Measurements from ENCODE around the gene SDC1. TPM values are rescaled to one million over a fixed set of nuclear protein-coding genes. Genes with fewer than 3 reads are reported as not detected.

SDC1 gene
- total and polyA plus RNA-seq, 8 donors, result 16.0 to 140 (median 45.0) TPM

DNA sequence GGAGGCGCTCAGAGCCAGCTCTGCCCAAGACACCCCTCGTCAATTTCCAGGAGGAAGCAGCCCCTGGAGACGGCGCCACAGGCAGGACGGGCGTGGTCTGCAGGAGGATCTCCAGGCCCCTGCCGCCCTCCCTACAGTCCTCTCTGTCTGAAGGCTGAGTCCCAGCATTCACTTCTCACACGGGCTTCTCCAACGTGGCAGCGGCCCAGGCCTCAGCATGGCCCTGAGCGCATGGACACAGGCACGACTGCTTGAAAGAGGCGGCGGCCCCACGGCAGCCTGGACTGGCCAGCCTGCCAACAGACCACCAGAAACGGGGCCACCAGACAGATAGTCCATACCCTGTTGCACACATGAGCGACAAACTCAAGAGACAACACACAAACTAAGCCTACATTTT lies 23.3 kb downstream of the SDC1 start:
- no peaks in the 10 kb centered on the region for H3K9me3 ChIP-seq
- peaks cover 31 to 53% (median 39%) of the 10 kb centered on the region in 4 donors for H3K4me1 ChIP-seq
- peaks cover 7 to 43% (median 32%) of the 10 kb centered on the region in 4 donors for H3K36me3 ChIP-seq
- intact Hi-C loops (cut with DNase I; ENCODE audit: low total_unique reads), result no loop called here
- TF ChIP-seq POLR2AphosphoS5 (IDR thresholded peaks at IDR 0.05) (no peak), POLR2A (IDR thresholded peaks at IDR 0.05) (no peak), EP300 (IDR thresholded peaks at IDR 0.05) (no peak)
- TF ChIP-seq, protein P1, sequence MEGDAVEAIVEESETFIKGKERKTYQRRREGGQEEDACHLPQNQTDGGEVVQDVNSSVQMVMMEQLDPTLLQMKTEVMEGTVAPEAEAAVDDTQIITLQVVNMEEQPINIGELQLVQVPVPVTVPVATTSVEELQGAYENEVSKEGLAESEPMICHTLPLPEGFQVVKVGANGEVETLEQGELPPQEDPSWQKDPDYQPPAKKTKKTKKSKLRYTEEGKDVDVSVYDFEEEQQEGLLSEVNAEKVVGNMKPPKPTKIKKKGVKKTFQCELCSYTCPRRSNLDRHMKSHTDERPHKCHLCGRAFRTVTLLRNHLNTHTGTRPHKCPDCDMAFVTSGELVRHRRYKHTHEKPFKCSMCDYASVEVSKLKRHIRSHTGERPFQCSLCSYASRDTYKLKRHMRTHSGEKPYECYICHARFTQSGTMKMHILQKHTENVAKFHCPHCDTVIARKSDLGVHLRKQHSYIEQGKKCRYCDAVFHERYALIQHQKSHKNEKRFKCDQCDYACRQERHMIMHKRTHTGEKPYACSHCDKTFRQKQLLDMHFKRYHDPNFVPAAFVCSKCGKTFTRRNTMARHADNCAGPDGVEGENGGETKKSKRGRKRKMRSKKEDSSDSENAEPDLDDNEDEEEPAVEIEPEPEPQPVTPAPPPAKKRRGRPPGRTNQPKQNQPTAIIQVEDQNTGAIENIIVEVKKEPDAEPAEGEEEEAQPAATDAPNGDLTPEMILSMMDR (IDR thresholded peaks at IDR 0.05), result no peak
- no peak overlapping the region for H3K27ac ChIP-seq
- no peak for DNase-seq
- H3K4me3 ChIP-seq, result no peak overlapping the region
- no peaks in the 10 kb centered on the region for H3K27me3 ChIP-seq
- WGBS, 5 donors, result 86 to 92% (median 89%) methylated on average over 14 to 17 of the region's 17 CpGs

DNA sequence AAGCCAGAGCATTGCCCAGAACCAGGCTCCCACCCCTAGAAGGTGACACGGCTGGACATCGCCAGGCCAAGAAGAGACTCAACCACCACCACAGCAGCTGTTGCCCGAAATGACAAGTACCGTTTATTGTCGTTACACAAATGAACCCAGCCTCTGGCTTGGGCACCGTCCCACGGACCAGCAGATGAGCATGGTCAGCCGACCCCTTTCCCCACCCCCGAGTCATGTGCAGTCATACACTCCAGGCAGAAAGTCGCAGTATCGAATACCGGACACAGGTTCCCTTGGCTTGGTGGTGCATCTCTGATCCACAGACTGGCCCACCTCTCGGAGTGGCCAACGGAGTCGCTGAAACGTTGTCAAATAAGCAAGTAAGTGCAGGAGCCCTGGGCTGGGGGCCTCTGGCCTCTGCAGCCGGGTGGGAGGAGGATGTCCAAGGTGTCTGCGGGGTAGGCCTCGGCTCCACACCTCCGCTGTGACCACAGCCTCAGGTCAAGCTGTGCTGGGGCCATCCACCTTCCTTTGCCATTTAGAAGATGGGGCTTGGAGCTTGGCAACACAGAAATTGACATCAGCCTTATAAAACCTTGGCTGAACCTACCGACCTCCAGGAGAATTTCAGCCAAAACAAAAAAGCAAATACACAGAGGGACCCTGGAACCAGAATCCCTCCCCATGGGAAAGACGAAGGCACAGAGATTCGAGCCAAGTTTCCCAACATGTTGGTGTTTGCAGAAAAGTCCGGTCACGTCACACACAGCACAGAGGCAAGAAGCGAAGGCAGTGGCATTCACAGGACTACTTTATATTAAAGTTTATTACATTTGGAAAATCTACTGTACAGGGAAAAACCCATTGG lies 24.0 kb downstream of the SDC1 start:
- no peak for DNase-seq
- WGBS, 5 donors, result 89 to 93% (median 90%) methylated on average over 14 to 26 of the region's 26 CpGs
- Histone ChIP-seq H3K4me1 (peaks cover 31 to 45% (median 36%) of the 10 kb centered on the region in 4 donors), H3K9me3 (no peaks in the 10 kb centered on the region), H3K27me3 (no peaks in the 10 kb centered on the region), H3K36me3 (peaks cover 7 to 43% (median 32%) of the 10 kb centered on the region in 4 donors), H3K4me3 (no peak overlapping the region), H3K27ac (no peak overlapping the region)
- TF ChIP-seq, protein P1 (IDR thresholded peaks at IDR 0.05), result no peak
- TF ChIP-seq POLR2AphosphoS5 (IDR thresholded peaks at IDR 0.05) (no peak), POLR2A (IDR thresholded peaks at IDR 0.05) (no peak), EP300 (IDR thresholded peaks at IDR 0.05) (no peak)
- intact Hi-C loops (cut with DNase I; ENCODE audit: low total_unique reads), result no loop called here

DNA sequence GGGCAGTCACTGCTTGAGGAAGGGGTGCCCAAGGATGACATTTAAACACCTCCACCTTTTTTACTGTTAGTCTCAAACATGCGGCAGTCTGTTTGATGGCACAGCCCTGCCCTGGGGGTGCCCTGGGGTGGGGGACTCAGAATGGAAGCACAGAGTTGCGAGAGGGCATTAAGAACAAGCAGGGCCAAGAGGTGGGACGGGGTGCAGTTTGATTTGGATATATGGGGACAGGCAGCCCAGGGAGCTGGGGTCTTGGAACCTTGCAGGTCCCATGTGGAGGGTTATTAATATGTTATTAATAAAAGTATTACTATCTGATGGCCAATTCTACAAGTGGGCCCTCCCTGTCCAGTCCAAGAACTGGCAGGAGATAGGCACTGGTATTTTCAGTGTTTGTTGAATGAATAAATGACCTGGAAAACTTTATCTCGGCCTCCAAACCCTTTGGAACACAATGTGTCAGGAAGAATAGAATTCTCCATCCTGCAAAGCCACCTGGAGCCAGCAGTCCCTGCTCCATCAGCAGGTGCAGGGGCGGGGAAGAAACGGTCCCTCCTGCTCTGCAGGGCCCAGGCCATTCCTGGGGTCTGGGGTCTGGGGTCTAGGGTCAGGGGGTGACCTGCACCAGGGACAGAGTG lies 25.2 kb downstream of the SDC1 start:
- Histone ChIP-seq H3K27ac (peak overlapping the region in 2 of 5 donors; percentile 83 to 90), H3K36me3 (peaks cover 7 to 40% (median 31%) of the 10 kb centered on the region in 4 donors), H3K4me1 (peaks cover 22 to 41% (median 36%) of the 10 kb centered on the region in 4 donors), H3K9me3 (no peaks in the 10 kb centered on the region), H3K27me3 (no peaks in the 10 kb centered on the region), H3K4me3 (no peak overlapping the region)
- intact Hi-C loops (cut with DNase I; ENCODE audit: low total_unique reads), result no loop called here
- TF ChIP-seq, protein P1 (IDR thresholded peaks at IDR 0.05), result no peak
- TF ChIP-seq POLR2A (IDR thresholded peaks at IDR 0.05) (no peak), EP300 (IDR thresholded peaks at IDR 0.05) (no peak), POLR2AphosphoS5 (IDR thresholded peaks at IDR 0.05) (no peak)
- DNase-seq, result no peak
- WGBS, 5 donors, result 72 to 86% (median 80%) methylated on average over 6 of the region's 6 CpGs

DNA sequence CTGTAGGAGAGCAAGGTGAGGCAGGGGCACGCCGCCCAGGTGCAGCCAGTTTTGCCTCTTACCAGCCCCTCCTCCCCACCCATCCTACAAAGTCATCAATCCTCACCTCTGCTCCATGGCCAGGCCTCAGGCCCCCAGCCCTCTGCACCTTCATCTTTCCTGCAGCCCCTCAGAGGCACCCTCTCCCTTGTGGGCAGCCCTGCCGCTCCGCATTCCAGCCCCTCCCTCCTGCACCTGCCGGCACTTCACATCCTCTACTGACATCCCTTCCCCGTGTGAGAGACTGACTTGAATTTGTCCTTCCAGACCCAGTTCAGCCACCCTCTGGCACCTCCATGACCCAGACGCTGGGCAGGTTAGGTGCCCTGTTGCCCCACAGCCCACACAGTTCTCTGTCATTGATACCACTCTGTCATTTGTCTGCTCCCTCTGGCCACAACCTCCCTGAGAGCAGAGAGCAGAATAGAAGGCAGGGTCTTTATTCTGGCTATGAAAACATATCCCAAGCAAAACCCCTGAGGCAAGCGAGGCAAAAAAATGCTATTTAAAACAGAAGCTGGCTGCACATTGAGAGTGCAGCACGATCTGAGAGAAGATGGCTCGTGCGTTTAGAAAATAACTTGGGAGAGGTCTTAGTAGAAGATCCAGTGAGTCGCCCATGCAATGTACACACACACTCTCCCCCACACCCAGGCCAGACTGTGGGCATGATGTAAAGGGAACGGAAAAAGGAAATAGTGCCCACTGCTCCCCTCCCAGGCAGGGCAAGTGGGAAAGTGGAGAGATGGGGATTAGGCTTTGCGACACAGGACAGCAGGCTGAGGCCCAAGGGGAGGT lies 25.9 kb downstream of the SDC1 start:
- Histone ChIP-seq H3K27me3 (no peaks in the 10 kb centered on the region), H3K36me3 (peaks cover 7 to 35% (median 29%) of the 10 kb centered on the region in 4 donors), H3K4me3 (no peak overlapping the region), H3K9me3 (no peaks in the 10 kb centered on the region), H3K4me1 (peaks cover 22 to 45% (median 37%) of the 10 kb centered on the region in 4 donors), H3K27ac (peak overlapping the region; percentile 71 to 90 (median 84))
- intact Hi-C loops (cut with DNase I; ENCODE audit: low total_unique reads), result no loop called here
- DNase-seq, result no peak
- WGBS, 5 donors, result 56 to 67% (median 65%) methylated on average over 12 to 14 of the region's 14 CpGs
- TF ChIP-seq POLR2AphosphoS5 (IDR thresholded peaks at IDR 0.05) (no peak), EP300 (IDR thresholded peaks at IDR 0.05) (no peak), POLR2A (IDR thresholded peaks at IDR 0.05) (no peak)
- TF ChIP-seq, protein P1 (IDR thresholded peaks at IDR 0.05), result no peak
